ENCODE data around the gene GRM7.

- TF ChIP-seq CTCF (conservative IDR thresholded peaks at IDR 0.05; ENCODE audit: low read depth, low read length) (no peak), EZH2 (IDR thresholded peaks at IDR 0.05; ENCODE audit: low read length, unreplicated experiment) (no peak)
Measured at GRCh38 chr3:7568526-7569184, 707.7 kb downstream of the GRM7 start.

All from PC-3 (cell line).